HTERT RPE-1 (cell line): ENCODE measurements around the gene PKP4.

ENCODE experiments used
- in situ Hi-C: fragments of 300-500 bp; cut with MboI; formaldehyde crosslinking; loops from 4 replicates; pipeline ENCODE4 v1.14.3; 2020; ENCODE audit warnings: low sequenced_read_pairs

The PKP4 gene

DNA sequence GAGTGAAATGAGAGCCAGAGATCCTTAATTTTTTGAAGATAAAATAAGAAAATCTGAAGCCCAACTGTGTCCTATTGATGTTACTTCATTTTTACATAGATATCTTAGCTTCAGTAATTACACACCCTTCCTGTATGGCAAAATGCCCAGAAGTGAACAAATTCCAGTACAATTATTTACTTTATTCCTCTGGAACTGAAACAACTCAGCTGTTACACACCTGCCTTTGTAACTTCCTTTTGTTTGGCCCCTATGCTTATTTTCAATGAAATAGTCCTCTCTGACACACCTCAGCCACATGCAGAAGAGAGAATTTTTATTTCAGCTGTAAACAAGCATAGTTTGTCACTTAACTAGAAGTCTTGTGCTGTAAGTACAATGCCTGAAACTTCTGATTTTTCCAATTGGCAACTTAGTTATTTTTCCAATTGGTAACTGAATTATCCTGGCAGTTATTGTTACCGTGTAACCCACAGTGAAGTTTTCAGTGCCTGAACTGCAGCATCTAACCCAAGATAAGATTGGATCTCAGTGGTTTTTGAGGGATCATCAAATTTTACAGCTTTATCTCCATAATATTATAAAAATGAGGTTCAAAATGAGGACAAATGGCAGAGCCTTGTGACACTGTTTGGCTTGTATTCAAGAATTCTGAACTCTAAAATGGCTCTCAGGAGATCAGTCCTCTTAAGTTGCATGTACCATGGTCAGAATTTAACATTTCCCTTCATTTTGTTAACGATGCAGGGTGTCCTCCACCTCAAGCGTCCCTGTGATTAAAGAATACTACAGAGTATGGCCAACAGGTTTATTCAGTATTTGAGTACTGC lies 82.6 kb downstream of the PKP4 start:
- in situ Hi-C loops = no loop called here

DNA sequence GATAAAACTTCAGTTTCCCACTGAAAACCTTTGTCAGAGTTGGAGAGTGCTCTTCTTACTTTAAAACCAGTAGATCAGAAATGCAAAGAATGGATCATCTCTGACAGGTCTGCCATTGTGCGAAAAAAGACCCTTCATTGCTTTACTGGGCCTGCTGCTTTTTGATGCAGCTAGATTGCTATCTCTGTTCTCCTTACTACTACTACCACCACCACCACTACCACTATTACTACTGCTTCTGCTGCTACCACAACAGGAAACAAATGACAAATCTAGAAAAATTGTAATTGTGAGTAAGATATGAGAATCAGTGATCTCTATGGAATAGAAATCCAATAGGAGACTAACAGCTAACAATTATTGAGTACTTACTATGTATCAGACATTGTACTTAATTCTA lies 85.8 kb downstream of the PKP4 start:
- in situ Hi-C loops = no loop called here

DNA sequence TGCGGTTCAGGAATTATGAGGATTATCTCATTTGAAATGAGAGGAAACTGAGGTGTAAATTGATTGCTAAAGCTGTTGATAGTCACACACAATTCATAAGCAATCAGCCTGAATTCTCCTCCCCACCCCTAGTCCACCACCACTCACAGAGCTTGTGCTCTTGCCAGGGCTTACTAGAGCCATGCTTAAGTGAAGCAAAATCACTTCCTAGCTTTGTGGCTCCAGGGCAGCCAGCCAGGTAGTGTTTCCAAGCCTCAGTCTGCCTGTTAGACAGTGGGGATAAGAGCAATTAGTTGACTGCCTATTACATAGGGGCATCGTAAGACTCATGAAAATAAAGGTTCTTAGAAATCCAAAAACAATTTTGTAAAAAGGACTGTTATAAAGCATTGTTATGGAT lies 87.2 kb downstream of the PKP4 start:
- in situ Hi-C loops = no loop called here

DNA sequence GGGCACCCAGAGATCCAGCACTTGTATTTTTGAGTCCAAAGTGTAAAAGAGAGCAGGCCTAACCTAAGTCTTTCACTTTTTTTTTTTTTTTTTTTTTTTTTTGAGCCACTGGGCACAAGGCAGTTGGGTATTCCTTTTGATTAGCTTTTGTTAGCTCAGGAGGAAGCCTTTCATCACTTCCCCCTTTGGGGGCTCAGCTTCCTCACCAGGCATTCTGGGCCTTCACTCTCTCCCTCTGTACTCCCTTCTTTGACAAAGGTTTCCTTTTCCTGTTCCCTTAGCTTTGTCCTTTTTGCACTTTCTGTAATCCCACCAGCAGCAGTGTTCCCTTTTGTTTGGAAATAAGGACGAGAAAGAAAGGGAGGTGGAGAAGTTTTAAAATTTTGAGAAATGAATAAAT lies 88.2 kb downstream of the PKP4 start:
- in situ Hi-C loops = no loop called here

DNA sequence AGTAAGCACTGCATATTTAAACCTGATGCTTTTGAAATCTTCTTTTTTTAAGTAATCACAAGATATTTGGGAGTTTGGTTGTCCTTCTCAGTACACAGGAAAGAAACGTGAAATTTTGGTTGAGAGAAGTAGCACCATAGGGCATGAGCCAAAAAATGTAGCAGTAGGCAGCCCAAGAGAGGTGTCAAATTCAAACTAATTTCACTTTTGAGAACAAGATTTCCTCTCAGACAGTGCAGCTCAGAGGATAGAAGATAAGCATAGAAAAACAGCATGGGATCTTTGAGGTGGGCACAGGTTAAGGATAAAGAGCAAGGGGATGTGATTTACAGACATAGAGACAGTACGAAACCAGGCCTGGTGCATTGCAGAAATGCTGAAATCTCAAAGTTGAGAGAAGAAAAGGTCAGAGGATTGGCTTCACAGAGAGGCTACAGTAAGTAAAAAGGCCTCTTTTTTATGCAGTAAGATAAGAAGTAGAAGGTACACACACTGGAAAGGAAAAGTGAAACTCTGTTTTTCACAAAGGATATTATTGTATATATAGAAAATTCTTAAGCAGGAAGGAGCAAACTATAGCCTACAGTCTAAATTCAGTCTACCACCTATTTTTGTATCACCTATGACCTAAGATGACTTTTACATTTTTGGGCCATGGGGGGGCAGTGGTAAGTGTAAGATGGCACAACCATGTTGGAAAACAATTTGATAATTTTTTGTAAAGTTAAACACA lies 89.8 kb downstream of the PKP4 start:
- in situ Hi-C loops = no loop called here

DNA sequence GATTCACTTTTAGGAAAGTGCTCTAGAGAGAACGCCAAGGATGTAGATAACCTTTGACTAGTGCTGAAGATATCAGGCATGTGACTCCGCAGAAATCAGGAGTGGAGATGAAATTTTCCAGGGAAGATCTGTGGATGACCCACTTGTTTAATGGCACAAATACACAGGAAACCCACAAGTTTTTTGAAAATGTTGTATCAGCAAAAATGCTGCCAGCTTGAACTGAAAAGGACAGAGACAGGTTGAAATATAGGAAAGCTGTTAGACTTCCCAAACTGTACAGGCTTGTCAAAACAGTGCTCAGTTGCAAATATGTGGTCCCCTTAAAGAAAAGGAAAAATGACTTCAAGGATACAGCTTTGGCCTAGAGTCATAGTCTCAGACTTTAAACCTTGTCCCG lies 96.5 kb downstream of the PKP4 start:
- in situ Hi-C loops = no loop called here

DNA sequence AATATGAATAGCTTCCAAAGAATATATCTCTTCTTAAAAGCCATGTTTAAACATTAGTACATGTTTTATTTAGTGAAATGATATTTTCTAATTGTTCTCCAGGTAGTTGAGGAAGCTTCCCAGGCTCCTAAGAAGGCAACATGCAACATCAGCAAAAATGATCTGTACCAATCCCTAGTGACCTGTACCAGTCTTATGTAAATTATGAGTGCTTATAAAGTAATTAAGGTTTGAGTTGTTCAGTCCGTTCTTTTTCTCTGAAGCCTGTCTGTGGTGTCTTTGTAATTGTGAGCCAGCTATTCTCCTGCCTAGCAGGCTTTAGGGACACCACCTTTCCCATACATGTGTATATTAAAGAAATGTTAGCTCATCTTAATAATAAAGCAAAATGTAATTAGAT lies 98.2 kb downstream of the PKP4 start:
- in situ Hi-C loops = no loop called here

DNA sequence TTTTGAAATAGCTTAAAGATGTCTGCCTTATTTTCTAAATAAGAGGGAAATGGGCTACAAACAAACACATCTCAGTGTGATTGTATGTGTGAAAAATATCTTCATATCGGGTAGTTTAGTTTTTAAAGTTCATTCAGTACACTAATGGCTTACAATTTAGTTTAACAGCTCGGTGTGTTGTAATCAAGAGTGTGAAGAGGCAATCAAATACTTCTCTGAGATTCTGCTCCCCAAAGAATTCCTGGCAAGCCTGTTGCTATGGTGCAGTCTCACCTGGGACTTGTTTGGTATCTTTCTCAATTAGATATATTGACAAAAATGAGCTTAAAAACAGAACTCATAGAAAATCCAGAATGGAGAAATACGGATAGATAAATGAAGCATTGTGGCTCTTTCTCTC lies 99.4 kb downstream of the PKP4 start:
- in situ Hi-C loops = no loop called here

DNA sequence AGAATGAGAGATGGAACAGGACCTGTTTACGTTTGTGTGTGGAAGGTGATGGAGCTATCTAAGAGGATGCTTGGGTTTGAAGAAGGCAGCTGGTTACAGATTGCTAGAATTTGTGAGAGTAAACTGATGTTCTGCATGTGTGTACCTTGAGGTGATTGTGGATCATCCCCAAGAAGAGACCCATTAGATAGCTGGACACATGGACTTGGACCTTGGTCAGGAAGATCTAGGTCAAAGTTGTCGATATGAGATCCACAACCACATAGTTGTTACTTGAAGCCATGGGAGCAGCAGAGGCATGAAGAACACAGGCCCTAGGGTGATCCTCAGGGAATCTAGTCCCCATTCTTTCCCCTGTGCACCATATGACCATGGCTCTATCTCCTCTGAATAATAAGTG lies 101.0 kb downstream of the PKP4 start:
- in situ Hi-C loops = no loop called here

DNA sequence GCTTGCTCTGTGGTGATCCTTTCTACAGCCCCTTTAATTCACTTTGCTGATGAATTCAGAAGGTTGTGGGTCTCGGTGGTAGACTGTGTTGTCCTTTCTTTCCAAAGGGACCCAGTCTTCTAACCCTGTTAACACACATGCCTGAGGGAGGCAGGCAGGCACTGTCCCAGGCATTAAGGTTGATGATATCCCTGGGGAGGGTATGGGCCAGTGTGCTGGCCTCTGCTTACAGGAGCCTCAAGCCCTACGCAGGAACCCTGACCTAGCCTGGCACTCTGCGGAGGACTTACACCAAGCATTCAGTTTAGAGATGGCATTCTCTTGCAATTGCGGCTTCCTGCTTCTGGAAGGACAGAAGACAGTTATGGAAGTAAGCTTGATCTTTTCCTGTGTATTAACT lies 102.5 kb downstream of the PKP4 start:
- in situ Hi-C loops = no loop called here

DNA sequence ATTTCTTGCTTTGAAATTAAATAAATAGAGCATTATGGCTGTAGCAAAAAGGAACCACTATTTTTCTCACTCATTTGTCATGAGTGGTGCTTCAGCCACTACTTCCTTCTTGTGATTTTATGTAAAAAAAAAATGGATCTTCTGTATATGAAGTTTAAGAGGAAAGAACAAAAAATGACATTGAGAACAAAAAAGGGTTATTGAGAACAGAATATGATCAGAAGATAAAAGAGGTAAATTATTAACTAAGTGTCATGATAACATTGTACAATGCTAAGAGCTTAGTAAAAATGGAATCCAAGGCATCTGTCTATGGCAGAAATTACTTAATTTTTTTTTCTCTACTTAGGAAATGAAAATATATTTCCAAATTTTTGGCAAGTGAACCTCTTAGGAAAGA lies 103.5 kb downstream of the PKP4 start:
- in situ Hi-C loops = no loop called here

DNA sequence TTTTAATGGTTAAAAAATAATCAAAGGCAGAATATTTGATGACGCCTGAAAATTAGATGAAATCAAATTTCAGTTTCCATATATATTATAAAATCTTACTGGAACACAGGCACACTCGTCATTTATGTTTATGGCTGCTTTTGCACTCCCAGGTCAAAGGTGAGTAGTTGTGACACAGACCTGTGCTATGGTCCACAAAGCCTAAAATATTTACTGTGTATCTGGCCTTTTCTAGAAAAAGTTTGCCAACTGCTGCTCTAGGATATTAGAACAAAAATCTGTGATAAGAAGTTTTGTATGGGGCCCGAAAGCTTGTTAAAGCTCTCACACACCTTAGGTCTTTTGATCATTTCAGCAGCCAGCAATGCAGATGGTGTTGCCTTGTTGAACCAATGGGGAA lies 104.3 kb downstream of the PKP4 start:
- in situ Hi-C loops = no loop called here

DNA sequence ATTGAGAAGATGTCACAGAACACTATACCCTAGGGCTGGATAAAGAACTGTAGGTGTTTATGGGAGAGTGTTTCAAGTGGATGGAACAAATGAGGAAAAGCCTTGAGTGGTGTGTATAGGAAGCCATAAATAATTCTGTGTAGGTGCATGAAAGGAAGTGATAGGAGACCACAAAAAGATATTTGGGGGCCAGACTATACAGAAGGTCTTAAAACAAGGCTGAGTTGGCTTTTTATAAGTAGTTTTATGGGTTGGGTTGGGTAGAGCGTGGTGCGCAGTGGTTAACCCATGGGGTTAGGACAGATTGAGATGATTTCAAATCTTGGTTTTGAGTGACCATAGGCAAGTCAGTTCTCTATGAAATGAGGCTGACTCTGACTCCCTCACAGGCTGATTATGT lies 110.5 kb downstream of the PKP4 start:
- in situ Hi-C loops = no loop called here

DNA sequence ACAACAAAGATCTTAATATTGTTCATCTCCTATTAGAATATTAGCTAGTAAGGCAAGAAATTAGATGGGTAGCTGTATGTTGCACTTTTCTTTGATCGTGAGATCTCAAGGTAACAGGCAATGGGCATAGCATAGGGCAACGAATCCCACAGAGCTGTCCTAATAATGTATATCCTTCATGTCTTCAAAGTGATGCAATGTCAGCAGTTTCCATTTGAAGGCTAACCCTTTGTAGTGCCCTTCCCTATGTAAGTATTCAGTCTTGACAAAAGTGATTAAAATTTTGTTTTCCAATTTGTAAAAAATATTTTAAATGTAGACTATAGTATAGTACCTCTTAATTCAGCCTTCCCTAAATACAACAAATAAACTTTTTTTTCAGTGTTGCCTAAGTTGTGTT lies 112.5 kb downstream of the PKP4 start:
- in situ Hi-C loops = no loop called here

DNA sequence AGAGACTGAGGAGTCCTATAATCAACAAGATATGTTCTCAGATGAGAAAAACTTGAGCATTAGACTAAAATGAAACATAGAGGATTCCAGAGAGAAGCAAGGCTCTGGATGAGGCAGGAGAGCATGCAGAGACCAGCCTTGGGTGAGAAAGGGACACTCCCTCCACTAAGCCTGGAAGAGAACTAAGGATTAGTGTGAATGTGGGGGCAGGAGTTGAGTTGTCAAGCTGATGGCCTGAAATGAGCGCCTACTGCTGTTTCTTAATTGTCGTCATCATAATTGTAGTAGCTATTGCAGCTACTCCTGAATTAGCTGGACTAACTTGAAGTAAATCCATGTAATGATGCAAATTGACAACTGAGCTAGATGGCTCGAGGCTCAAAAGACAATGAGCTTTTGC lies 114.1 kb downstream of the PKP4 start:
- in situ Hi-C loops = no loop called here

DNA sequence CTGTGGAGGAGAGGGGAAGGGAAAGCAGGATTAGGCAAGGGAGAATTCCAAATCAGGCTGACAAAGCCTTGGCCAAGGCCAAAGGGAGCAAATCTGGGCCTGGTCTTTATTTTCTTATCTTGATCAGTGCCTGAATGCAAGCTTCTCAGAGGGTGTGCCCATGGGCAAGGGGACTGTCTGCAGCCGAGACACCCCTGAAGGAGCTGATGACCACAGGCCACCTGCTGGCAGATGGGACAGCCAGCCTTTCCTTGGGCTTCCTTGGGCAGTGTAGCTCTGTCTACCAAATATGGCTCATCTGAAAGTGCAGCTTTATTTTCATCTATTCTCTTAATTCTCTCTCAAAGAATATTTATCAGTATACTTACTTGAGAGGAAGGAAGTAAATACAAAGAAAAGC lies 117.0 kb downstream of the PKP4 start:
- in situ Hi-C loops = no loop called here

DNA sequence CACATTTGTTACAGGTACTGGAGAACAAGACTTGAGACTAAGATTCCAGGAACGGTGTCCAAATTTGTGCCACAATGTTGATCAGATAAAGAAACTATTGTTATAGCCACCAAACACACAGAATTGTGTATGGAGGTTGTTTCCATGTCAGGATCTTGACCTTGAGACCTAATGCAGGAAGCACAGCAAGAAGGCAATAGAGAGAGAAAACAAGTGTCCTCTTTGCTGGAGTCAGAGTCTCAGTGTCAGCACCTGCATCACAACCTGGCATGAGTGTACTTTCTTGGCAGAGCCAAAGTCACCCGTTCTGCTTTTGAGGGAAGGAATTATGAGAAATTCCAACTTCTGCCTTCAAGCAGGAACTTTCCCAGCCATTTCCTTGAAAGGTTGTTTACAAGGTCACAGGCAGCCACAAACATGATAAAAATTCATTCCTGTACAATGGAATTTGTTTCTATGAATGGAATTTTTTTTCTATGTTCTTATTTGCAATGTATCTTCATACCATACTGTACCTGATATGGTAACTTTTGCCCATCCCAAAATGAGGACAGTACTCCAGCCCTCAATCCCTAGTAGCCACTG lies 118.4 kb downstream of the PKP4 start:
- in situ Hi-C loops = no loop called here

DNA sequence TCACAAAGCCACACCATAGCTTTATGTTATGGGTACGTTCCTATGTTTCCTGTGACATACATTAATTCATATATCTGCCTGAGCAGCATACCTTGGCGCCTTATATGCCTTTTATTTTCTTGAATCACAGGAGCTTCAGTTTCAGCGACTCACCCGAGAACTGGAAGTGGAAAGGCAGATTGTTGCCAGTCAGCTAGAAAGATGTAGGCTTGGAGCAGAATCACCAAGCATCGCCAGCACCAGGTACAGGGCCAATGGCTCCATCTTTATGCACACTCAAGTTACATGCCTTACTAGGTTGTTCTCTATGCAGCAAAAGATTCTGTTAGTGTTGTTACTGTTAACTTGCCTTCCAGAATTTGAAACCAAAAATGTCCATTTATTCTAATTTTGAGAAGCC lies 120.4 kb downstream of the PKP4 start:
- in situ Hi-C loops = no loop called here

DNA sequence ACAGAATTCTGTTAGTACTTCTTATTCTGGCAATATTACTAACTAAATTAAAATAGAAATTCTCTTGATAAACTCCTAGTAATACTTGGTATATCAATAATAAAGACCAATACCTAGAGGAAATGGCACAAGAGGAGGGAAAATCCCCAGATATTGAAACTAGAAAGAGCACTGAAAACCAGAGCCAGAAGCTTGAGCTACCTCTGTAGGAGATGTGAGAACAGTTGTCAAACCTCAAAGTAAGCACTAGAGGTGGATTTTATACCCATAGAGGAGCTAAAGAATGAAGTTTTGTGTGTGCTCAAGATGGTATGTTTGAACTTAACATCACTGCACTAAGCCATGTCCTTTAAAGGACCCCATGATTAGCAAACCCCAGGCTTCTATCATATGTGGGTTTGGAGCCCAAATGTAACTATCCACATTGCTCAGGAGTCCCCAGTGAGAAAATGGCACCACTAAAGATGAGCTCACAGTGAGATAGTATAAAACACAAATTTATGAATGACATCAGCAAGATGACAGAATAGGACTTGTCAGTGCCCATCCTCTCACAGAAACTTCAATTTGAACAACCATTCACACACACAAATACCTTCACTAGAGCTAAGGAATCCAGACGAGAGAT lies 122.1 kb downstream of the PKP4 start:
- in situ Hi-C loops = no loop called here

DNA sequence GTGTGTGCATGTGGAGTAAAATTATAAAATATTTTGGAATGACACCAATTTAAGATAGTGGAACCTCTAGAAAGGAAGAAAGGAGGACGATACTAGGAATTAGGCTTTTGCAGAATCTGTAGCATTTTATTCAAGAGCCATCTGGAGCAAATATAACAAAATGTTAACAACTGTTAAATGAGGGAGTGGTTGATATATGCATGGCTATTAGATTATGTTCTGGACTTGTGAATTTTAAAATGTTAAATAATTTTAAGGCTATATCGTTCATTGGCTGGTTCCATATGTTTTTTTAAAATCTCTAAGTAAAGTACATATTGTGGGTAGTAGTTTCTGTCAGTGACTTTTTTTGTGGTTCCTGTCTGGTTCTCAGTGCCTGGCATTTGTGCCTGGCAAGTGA lies 123.2 kb downstream of the PKP4 start:
- in situ Hi-C loops = no loop called here

DNA sequence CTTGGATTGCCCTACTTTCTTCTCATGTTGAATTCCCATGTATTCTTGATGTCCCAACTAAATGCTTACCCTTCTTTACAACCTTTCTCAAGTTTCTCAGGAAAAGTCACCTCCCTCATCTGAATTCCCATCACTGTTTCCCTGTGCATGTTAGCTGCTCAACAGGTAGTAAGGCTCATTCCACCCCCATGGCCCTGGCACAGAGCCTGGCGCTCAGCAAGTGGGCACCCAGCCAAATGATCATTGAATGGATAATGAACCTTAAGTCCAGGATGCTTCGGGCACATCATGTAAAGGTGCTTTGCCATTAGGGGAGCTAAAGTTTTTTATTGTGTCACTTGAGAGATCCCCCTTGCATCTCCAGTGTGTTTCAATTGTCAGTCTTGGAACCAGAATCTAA lies 124.0 kb downstream of the PKP4 start:
- in situ Hi-C loops = no loop called here

DNA sequence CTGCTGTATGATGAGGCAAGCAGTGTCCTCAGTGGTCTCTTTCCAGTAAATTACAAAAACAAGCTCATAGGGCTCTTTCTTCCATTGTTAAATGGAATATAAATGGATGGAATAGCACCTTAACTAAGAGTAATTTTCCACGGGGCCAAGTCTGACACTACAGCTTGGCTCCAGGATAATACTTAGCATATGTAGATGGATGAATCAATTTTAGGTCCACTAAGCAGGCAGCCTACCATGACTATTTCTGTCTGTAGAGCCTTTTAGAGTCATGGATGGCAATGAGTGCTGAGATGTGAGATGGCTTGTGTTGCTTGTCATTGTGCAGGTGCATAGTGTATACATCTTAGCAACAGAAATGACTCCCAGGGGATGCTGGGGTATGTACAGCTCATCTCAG lies 125.9 kb downstream of the PKP4 start:
- in situ Hi-C loops = no loop called here
